Measurements from ENCODE around the gene CYBA.

Gene CYBA

DNA sequence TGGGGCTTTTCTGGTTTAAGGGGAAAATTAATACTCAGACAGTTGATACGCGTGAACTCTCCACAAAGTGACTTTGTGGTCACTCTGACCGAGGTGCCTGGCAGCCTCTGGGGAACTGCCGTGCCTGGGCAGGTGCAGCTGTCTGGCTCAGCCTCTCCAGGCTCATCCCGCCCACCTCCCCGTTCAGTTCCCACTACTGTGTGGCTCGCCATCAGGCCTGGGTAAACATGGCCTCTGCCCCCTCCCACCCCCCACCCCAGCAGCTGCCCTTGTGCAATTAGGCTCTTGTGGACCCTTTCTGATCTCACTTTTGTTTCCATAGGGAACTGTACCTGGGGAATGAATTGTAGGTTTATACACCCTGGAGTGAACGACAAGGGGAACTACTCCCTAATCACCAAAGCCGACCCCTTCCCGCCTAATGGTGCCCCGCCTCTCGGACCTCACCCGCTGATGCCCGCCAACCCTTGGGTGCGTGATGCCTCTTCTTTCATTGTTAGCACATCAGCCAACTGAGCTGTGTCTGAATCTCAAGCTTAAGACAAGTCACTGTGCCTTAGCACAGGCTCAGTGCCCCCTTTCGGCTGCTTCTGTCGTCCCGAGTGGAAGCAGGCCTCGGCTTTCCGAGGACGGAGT is 52.9 kb downstream of the CYBA start:
- DNase-seq (ENCODE audit: extremely low read depth, low read depth): no peak
- TF ChIP-seq CTCF (IDR thresholded peaks at IDR 0.05; ENCODE audit: low read depth, low read length): no peak

DNA sequence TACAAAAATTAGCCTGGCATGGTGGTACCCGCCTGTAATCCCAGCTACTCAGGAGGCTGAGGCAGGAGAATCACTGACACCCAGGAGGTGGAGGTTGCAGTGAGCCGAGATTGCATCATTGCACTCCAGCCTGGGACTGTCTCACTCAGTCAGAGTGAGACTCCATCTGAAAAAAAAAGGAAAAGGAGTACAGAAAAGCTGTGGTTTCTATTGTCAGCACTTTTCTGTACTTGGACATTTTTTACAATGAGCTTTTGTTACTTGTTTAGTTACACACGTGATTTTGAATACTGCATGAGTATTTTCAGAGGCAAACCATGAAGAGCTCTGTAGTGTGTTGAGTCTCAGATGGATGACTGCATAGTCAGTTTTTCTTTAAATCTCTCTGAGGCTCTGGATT is 54.4 kb downstream of the CYBA start:
- no peak for DNase-seq (ENCODE audit: extremely low read depth, low read depth)
- TF ChIP-seq CTCF (IDR thresholded peaks at IDR 0.05; ENCODE audit: low read depth, low read length): no peak

- no peak for DNase-seq (ENCODE audit: extremely low read depth, low read depth)
- TF ChIP-seq CTCF (IDR thresholded peaks at IDR 0.05; ENCODE audit: low read depth, low read length): no peak
Observed at GRCh38 chr16:88595921-88596320, 54.9 kb downstream of the CYBA start.

- DNase-seq (ENCODE audit: extremely low read depth, low read depth): no peak
- no peak for TF ChIP-seq CTCF (IDR thresholded peaks at IDR 0.05; ENCODE audit: low read depth, low read length)
Observed at GRCh38 chr16:88595101-88595500, 55.8 kb downstream of the CYBA start.

GRCh38 chr16:88593910-88594309 is 56.9 kb downstream of the CYBA start:
- DNase-seq (ENCODE audit: extremely low read depth, low read depth): no peak
- no peak for TF ChIP-seq CTCF (IDR thresholded peaks at IDR 0.05; ENCODE audit: low read depth, low read length)

GRCh38 chr16:88593489-88593888 is 57.4 kb downstream of the CYBA start:
- no peak for DNase-seq (ENCODE audit: extremely low read depth, low read depth)
- no peak for TF ChIP-seq CTCF (IDR thresholded peaks at IDR 0.05; ENCODE audit: low read depth, low read length)

Data from AG09319 (cell line).